ENCODE measurements around the gene ATG2A. TPM values are rescaled to one million over a fixed set of nuclear protein-coding genes. Genes with fewer than 3 reads are reported as not detected.

ATG2A gene
- total and polyA plus RNA-seq, 8 donors, result 14.2 to 23.5 (median 19.5) TPM

GRCh38 chr11:64866173-64866491 lies 50.9 kb downstream of the ATG2A start:
- no peak overlapping the region for H3K4me3 ChIP-seq
- ATAC-seq (no peak), DNase-seq (no peak)
- H3K4me1 ChIP-seq, result peaks cover 67 to 100% of the 10 kb centered on the region in 2 donors
- intact Hi-C loops (cut with DNase I), result no loop called here
- H3K9me3 ChIP-seq, result no peaks in the 10 kb centered on the region
- peak overlapping the region; percentile 75 to 92 for H3K27ac ChIP-seq
- H3K27me3 ChIP-seq, result no peaks in the 10 kb centered on the region
- peaks cover 0 to 22% of the 10 kb centered on the region in 2 donors for H3K36me3 ChIP-seq
- TF ChIP-seq CTCF (IDR thresholded peaks at IDR 0.05), result no peak

DNA sequence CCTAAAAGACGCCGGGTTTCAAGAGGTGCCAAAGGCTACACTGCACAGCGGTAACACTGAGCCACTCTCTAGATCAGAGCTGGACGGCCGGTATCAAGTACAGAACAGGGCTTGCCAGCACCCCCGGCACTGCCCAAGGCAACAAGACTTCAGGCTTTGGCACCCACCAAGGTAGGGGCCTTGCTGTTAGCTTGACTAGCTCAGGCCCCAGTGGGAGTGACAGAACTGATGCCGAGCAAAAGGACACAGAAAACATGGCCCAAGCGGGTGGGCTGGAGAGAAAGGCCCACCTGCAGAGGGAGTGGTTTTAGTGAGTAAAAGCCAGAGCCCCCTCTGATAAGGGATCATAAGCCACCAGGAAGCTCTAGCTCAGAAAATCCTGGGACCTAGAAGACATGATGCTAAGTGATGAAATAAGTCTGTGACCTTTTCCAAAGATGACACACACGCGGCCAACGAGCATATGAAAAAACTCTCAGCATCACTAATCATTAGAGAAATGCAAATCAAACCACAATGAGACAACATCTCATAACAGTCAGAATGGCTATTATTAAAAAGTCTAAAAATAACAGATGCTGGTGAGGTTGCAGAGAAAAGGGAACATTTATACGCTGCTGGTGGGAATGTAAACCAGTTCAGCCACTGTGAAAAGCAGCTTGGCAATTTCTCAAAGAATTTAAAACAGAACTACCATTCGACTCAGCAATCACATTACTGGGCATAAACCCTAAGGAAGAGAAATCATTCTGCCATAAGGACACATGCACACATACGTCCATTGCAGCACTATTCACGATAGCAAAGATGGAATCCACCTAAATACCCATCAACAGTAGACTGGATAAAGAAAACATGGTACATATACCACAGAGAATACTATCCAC lies 51.5 kb downstream of the ATG2A start:
- ATAC-seq (no peak), DNase-seq (no peak)
- Histone ChIP-seq H3K36me3 (peaks cover 0 to 18% of the 10 kb centered on the region in 2 donors), H3K27ac (peak overlapping the region; percentile 75 to 92), H3K9me3 (no peaks in the 10 kb centered on the region), H3K27me3 (no peaks in the 10 kb centered on the region), H3K4me1 (peaks cover 62 to 100% of the 10 kb centered on the region in 2 donors), H3K4me3 (no peak overlapping the region)
- intact Hi-C loops (cut with DNase I), result no loop called here
- TF ChIP-seq CTCF (IDR thresholded peaks at IDR 0.05), result no peak

DNA sequence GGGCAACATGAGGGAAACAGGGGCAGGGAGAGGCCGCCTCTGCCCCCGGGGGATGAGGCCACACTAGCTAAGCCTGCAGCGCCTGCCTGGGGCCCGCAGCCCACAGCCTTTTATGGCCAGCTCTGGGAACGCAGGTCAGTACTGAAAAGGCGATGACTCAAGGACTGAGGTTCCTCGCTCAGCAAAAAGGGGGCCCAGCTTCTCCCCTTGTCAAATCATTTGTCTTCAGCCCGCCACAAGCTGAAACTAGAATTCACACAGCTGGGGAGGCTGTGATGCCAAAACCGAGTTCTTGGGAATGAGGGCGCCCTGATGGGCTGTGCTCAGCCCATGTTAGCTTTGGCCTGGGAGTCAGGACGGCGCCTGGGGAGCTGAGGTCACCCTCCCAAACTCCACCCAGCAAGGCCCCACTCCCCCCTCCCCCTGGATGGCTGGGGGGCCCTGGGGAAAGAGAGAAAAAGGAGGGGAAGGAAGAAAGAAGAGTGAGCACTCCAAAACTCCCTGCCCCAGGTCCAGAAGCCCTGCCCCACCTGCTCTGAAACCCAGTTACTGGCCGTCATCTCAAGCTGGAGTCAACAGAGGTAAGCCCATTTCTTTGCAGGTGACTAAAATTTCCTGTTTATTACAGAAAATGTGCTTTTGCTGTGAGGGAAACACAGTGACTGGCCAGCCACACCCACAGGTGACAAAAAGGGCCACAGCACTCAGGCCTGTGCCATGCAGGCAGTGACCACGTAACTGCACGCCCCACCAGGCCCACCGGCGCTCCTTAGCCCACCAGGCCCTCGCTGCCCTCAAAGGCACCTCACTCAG lies 52.3 kb downstream of the ATG2A start:
- peak overlapping the region in 1 of 2 donors; percentile 6 for H3K4me3 ChIP-seq
- no peaks in the 10 kb centered on the region for H3K9me3 ChIP-seq
- intact Hi-C loops (cut with DNase I), result no loop called here
- peak overlapping the region; percentile 75 to 92 for H3K27ac ChIP-seq
- H3K27me3 ChIP-seq, result no peaks in the 10 kb centered on the region
- H3K4me1 ChIP-seq, result peaks cover 53 to 100% of the 10 kb centered on the region in 2 donors
- ATAC-seq (peak; percentile 49), DNase-seq (peak in 3 of 4 donors; percentile 61 to 90 (median 85))
- TF ChIP-seq CTCF (IDR thresholded peaks at IDR 0.05), result no peak
- H3K36me3 ChIP-seq, result peaks cover 0 to 25% of the 10 kb centered on the region in 2 donors

GRCh38 chr11:64864135-64864472 lies 52.9 kb downstream of the ATG2A start:
- intact Hi-C loops (cut with DNase I), result no loop called here
- no peak for TF ChIP-seq CTCF (IDR thresholded peaks at IDR 0.05)
- Histone ChIP-seq H3K27me3 (no peaks in the 10 kb centered on the region), H3K4me3 (peak overlapping the region in 1 of 2 donors; percentile 6), H3K36me3 (peaks cover 0 to 30% of the 10 kb centered on the region in 2 donors), H3K4me1 (peaks cover 50 to 100% of the 10 kb centered on the region in 2 donors), H3K9me3 (no peaks in the 10 kb centered on the region), H3K27ac (peak overlapping the region; percentile 75 to 92)
- ATAC-seq (no peak), DNase-seq (no peak)

Data from left lung (tissue), 10 donors.